ENCODE measurements around the gene HDLBP. TPM values are rescaled to one million over a fixed set of nuclear protein-coding genes. Genes with fewer than 3 reads are reported as not detected.

The HDLBP gene
- total RNA-seq, 4 donors from 2014 or later = 303 to 490 (median 435) TPM

DNA sequence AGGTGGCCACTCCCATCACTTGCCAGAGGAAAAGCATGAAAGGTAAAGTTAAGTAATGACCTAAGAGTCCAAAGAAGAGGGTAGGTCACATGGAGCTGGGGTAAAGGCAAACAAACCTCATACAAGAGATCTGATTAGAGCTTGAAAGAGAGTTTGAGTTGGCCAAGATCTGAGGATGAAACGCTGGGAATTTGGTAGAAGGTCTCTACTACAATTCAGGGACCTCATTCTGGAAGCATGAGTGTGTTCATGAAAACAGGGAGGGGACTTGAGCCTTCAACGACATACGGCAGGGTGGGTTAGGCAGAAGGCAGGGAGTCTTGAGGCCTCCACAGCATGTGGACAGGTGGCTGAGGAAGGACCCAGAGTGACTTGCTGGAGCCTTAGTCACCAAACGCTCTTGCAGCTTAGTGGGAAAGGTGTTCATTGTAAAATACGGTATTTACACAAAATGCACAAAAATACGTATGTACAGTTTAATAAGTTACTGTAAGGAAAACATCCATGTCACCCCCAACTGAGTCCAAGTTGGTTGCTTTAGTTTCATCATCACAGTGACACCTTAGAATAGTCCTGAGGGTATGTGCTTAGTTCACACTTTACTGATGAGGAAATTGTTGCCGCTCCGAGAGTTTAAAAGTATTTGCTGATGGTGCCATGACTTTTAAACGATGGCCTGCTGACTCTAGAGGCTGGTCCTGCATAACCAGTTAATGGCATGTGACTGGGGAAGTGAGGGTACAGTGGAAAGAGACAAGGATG, 35.6 kb upstream of the HDLBP start:
- no peak overlapping the region for H3K4me3 ChIP-seq (replicated peaks in 1 of 3)
- H3K36me3 ChIP-seq = peaks cover 59 to 76% of the 10 kb centered on the region in 2 donors
- no peak overlapping the region for H3K27ac ChIP-seq
- no peak for DNase-seq
- no peaks in the 10 kb centered on the region for H3K27me3 ChIP-seq
- 86 to 88% methylated on average over 9 of the region's 9 CpGs for WGBS, 2 donors
- intact Hi-C loops (cut with DNase I) = loop anchor here (5.0 to 10.0 kb wide), 3 partner anchors 34 to 354 kb away; partner anchors contain the start of genes HDLBP, ING5 and SEPTIN2
- H3K4me1 ChIP-seq = peaks cover 0 to 3% of the 10 kb centered on the region in 2 donors
- TF ChIP-seq, protein P1, sequence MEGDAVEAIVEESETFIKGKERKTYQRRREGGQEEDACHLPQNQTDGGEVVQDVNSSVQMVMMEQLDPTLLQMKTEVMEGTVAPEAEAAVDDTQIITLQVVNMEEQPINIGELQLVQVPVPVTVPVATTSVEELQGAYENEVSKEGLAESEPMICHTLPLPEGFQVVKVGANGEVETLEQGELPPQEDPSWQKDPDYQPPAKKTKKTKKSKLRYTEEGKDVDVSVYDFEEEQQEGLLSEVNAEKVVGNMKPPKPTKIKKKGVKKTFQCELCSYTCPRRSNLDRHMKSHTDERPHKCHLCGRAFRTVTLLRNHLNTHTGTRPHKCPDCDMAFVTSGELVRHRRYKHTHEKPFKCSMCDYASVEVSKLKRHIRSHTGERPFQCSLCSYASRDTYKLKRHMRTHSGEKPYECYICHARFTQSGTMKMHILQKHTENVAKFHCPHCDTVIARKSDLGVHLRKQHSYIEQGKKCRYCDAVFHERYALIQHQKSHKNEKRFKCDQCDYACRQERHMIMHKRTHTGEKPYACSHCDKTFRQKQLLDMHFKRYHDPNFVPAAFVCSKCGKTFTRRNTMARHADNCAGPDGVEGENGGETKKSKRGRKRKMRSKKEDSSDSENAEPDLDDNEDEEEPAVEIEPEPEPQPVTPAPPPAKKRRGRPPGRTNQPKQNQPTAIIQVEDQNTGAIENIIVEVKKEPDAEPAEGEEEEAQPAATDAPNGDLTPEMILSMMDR (IDR thresholded peaks at IDR 0.05) = no peak
- H3K9me3 ChIP-seq = no peaks in the 10 kb centered on the region

DNA sequence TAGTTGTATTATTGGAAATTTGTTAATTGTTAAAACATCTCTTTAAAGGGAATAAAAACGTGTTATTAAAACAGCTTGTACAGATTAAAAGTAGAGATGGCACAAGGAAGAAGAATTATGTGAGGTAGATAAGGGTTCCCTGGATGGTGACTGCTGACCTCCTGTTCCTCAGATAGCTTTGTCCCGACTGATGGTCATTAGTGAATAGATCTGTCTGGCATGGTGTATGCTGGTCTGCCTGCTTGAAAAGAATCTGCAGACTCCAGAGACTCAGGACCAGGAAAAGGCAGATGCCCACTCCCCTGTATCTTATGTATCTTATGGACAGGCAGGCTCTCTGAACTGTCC, 35.0 kb upstream of the HDLBP start:
- TF ChIP-seq POLR2A (IDR thresholded peaks at IDR 0.05) = no peak
- TF ChIP-seq, protein P1 (IDR thresholded peaks at IDR 0.05) = no peak
- DNase-seq = no peak
- peaks cover 64 to 81% of the 10 kb centered on the region in 2 donors for H3K36me3 ChIP-seq
- 81 to 88% methylated on average over 2 of the region's 2 CpGs for WGBS, 2 donors
- H3K27me3 ChIP-seq = no peaks in the 10 kb centered on the region
- intact Hi-C loops (cut with DNase I) = loop anchor here (5.0 to 10.0 kb wide), 3 partner anchors 33 to 354 kb away; partner anchors contain the start of genes HDLBP, ING5 and SEPTIN2
- H3K9me3 ChIP-seq = no peaks in the 10 kb centered on the region
- no peak overlapping the region for H3K4me3 ChIP-seq (replicated peaks in 1 of 3)
- H3K4me1 ChIP-seq = peaks cover 0 to 3% of the 10 kb centered on the region in 2 donors
- no peak overlapping the region for H3K27ac ChIP-seq

DNA sequence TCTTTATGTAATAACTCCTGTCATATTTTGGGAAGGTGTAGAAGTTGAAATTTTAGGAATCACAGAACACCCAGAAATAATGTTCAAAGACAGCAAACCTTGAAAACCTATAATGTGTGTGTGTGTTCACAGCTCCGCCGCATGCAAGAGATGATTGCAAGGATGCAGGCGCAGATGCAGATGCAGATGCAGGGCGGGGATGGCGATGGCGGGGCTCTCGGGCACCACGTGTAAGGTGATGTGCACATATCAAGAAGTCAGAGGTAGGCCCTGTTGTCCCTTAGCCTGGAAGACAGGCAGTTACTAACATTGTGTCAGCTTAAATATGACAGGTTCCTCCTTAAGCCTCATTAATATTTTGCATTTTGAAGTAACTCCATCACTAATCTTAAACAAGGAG, 34.5 kb upstream of the HDLBP start:
- no peak for DNase-seq
- Histone ChIP-seq H3K27me3 (no peaks in the 10 kb centered on the region), H3K27ac (no peak overlapping the region), H3K36me3 (peaks cover 70 to 87% of the 10 kb centered on the region in 2 donors), H3K4me1 (peaks cover 0 to under 1% of the 10 kb centered on the region in 2 donors), H3K9me3 (no peaks in the 10 kb centered on the region), H3K4me3 (replicated peaks in 1 of 3) (no peak overlapping the region)
- no peak for TF ChIP-seq POLR2A (IDR thresholded peaks at IDR 0.05)
- TF ChIP-seq, protein P1 (IDR thresholded peaks at IDR 0.05) = no peak
- 94 to 97% methylated on average over 8 of the region's 8 CpGs for WGBS, 2 donors
- intact Hi-C loops (cut with DNase I) = loop anchor here (5.0 to 10.0 kb wide), 3 partner anchors 33 to 355 kb away; partner anchors contain the start of genes HDLBP, ING5 and SEPTIN2

DNA sequence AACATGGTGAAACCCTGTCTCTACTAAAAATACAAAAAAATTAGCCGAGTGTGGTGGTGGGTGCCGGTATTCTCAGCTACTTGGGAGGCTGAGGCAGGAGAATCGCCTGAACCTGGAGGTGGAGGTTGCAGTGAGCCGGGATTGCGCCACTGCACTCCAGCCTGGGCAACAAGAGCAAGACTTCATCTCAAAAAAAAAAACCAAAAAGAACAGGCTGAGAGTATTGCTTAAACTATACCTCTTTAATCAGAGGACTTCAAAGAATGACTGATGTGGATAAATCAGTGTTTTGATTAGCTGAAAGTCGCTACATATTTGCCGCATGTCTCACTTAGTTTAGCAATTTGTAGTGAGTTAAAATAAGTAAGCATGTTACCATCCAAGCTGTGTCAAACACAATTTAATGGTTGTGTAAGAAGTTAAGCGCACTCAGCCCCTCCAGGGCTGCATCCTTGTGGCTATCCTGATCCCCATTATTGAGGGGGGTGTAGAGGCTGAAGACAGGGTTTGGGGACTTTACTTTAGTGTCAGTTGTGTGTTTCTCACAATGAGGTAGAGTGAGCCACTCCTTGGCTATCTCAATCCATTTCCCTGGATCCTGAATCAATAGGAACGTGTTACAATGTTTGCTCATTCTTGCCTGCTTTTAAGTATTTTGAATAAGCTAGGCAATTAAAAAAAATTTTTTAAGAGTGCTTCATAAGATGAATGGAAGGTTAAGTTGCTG, 29.6 kb upstream of the HDLBP start:
- no peak for TF ChIP-seq POLR2A (IDR thresholded peaks at IDR 0.05)
- TF ChIP-seq, protein P1 (IDR thresholded peaks at IDR 0.05) = no peak
- Histone ChIP-seq H3K27me3 (no peaks in the 10 kb centered on the region), H3K27ac (no peak overlapping the region), H3K36me3 (peaks cover 77 to 84% of the 10 kb centered on the region in 2 donors), H3K4me3 (replicated peaks in 1 of 3) (no peak overlapping the region), H3K4me1 (peaks cover 0 to 6% of the 10 kb centered on the region in 2 donors), H3K9me3 (no peaks in the 10 kb centered on the region)
- intact Hi-C loops (cut with DNase I) = no loop called here
- no peak for DNase-seq
- WGBS, 2 donors = 92 to 97% methylated on average over 9 of the region's 9 CpGs
